Endothelial cell of umbilical vein (primary cell): Measurements from ENCODE around the gene LMO7. TPM values are rescaled to one million over a fixed set of nuclear protein-coding genes. Genes with fewer than 3 reads are reported as not detected.

Experiments used
- BruUV-seq: library from RNA; stranded (reverse); fragments of 400-500 nt; replicated peaks from 2 replicates; lab custom pipeline; 2021; lab: Mats Ljungman, UMichigan
- CTCF ChIA-PET: fragments of 300-600, 350-600 bp; sonication (Branson Sonifier 250); formaldehyde crosslinking; loops from one replicate; lab custom pipeline; 2021; ENCODE audit warnings: antibody characterized with exemption, inconsistent platforms; lab: Charles Lee
- POLR2A ChIA-PET: fragments of 300-600, 350-600 bp; sonication (Branson Sonifier 250); formaldehyde crosslinking; loops from one replicate; lab custom pipeline; 2021; ENCODE audit warnings: antibody characterized with exemption, inconsistent platforms; lab: Charles Lee
- DNase-seq: peaks from one replicate; pipeline ENCODE4 v3.0.0-alpha.2; 2011; ENCODE audit warnings: low read depth, low spot score
- FAIRE-seq: peaks from 2 replicates; lab custom pipeline; 2011; peaks lifted over from hg19 to GRCh38; lab: Jason Lieb, UNC
- H2AFZ ChIP-seq: 2 replicates; pipeline ENCODE4 v1.6.0; 2012; ENCODE audit warnings: low read depth, low read length, control low read depth, inconsistent platforms
- H3K27ac ChIP-seq: 2 replicates; pipeline ENCODE4 v1.5.1; 2011; ENCODE audit warnings: low read depth, mild to moderate bottlenecking, control low read depth, low read length, moderate library complexity; ENCODE audit not compliant: insufficient read depth
- H3K27me3 ChIP-seq, 2 experiments: 2 replicates each; pipeline versions ENCODE4 v1.6.0 to v1.6.1; 2011; ENCODE audit warnings: low read length in 2 of 2, mixed read lengths in 1 of 2; ENCODE audit not compliant: control insufficient read depth in 2 of 2, insufficient read depth in 2 of 2
- H3K36me3 ChIP-seq, 2 experiments: 2 replicates in 1 of 2; 3 replicates in 1 of 2; pipeline ENCODE4 v1.5.1; 2011; ENCODE audit warnings: low read length in 2 of 2, mild to moderate bottlenecking in 1 of 2, moderate library complexity in 1 of 2; ENCODE audit not compliant: control insufficient read depth in 2 of 2, insufficient read depth in 2 of 2; ENCODE audit errors: extremely low read depth in 1 of 2
- H3K4me1 ChIP-seq: 3 replicates; pipeline ENCODE4 v1.5.1; 2011; ENCODE audit warnings: mild to moderate bottlenecking, low read length; ENCODE audit not compliant: control insufficient read depth, insufficient read depth; ENCODE audit errors: extremely low read depth
- H3K4me2 ChIP-seq: 2 replicates; pipeline ENCODE4 v1.6.1; 2011; ENCODE audit warnings: low read length, control low read depth, mixed read lengths; ENCODE audit not compliant: insufficient read depth
- H3K4me3 ChIP-seq, 3 experiments: fragments of 200-600 bp in 1 of 3; sonication (generic), shearing (Covaris generic) in 1 of 3; replicated peaks in 1 of 3; 2 replicates each; pipeline ENCODE4 v1.5.1; 2011 to 2016; ENCODE audit warnings: control low read depth in 3 of 3, low read length in 3 of 3, mild to moderate bottlenecking in 2 of 3, inconsistent platforms in 1 of 3, low read depth in 1 of 3, moderate library complexity in 1 of 3; ENCODE audit not compliant: insufficient read depth in 1 of 3
- H3K79me2 ChIP-seq: 2 replicates; pipeline ENCODE4 v1.6.0; 2012; ENCODE audit warnings: low read length, inconsistent platforms; ENCODE audit not compliant: control insufficient read depth, insufficient read depth
- H3K9ac ChIP-seq: replicated peaks from 2 replicates; pipeline ENCODE3; 2011; ENCODE audit warnings: low read length, control low read depth; ENCODE audit not compliant: insufficient read depth; ENCODE audit errors: extremely low read depth
- H3K9me1 ChIP-seq: replicated peaks from 3 replicates; pipeline ENCODE4 v1.6.0; 2011; ENCODE audit warnings: mild to moderate bottlenecking, low read length; ENCODE audit not compliant: control insufficient read depth, insufficient read depth; ENCODE audit errors: extremely low read depth
- H3K9me3 ChIP-seq: replicated peaks from 2 replicates; pipeline ENCODE4 v1.5.1; 2012; ENCODE audit warnings: low read length, inconsistent platforms; ENCODE audit not compliant: control insufficient read depth, insufficient read depth
- H4K20me1 ChIP-seq: replicated peaks from 2 replicates; pipeline ENCODE3; 2011; ENCODE audit warnings: mild to moderate bottlenecking, low read length; ENCODE audit not compliant: control insufficient read depth, insufficient read depth; ENCODE audit errors: extremely low read depth
- CTCF ChIP-seq, 2 donors: IDR thresholded peaks; 1 replicate in 1 of 2; 2 replicates in 1 of 2; pipeline ENCODE4 v1.5.1; 2011; ENCODE audit warnings: low read length in 2 of 2, mild to moderate bottlenecking in 2 of 2, moderate library complexity in 2 of 2, control low read depth in 1 of 2, inconsistent platforms in 1 of 2, low read depth in 1 of 2; ENCODE audit not compliant: insufficient read depth in 1 of 2; ENCODE audit errors: extremely low read depth in 1 of 2
- EZH2 ChIP-seq: IDR thresholded peaks from 2 replicates; pipeline ENCODE4 v1.6.1; 2012; ENCODE audit warnings: borderline replicate concordance, low read depth, mild to moderate bottlenecking, moderate library complexity, low read length, inconsistent platforms; ENCODE audit not compliant: severe bottlenecking
- FOS ChIP-seq: IDR thresholded peaks from 2 replicates; pipeline ENCODE4 v1.6.1; 2011; ENCODE audit warnings: mild to moderate bottlenecking, low read length, moderate library complexity, borderline replicate concordance; ENCODE audit not compliant: insufficient read depth
- GATA2 ChIP-seq: IDR thresholded peaks from 2 replicates; pipeline ENCODE4 v1.7.0; 2011; ENCODE audit warnings: low read depth, mild to moderate bottlenecking, moderate library complexity, mixed read lengths, low read length; ENCODE audit not compliant: insufficient read length, insufficient read depth
- JUN ChIP-seq: IDR thresholded peaks from 2 replicates; pipeline ENCODE4 v1.6.1; 2011; ENCODE audit warnings: borderline replicate concordance, low read depth; ENCODE audit not compliant: insufficient read length, insufficient read depth
- MAX ChIP-seq: IDR thresholded peaks from 2 replicates; pipeline ENCODE4 v1.6.1; 2011; ENCODE audit not compliant: insufficient read depth, insufficient read length
- MYC ChIP-seq: IDR thresholded peaks from one replicate; pipeline ENCODE4 v1.6.1; 2011; ENCODE audit warnings: mild to moderate bottlenecking, low read depth, low read length
- POLR2A ChIP-seq: IDR thresholded peaks from 2 replicates; pipeline ENCODE4 v1.6.1; 2012; ENCODE audit warnings: low read depth, mild to moderate bottlenecking, control low read depth, low read length
- POLR2AphosphoS5 ChIP-seq: IDR thresholded peaks from 2 replicates; pipeline ENCODE4 v1.6.1; 2012; ENCODE audit warnings: low read depth, mild to moderate bottlenecking, control low read depth, low read length, moderate library complexity; ENCODE audit not compliant: insufficient read depth
- dilution Hi-C: fragments of 300-500 bp; cut with MboI; formaldehyde crosslinking; loops from one replicate; pipeline ENCODE4 v1.15.0; 2019; ENCODE audit warnings: low sequenced_read_pairs; ENCODE audit not compliant: extremely low pct_ligation_motif_present
- intact Hi-C: fragments of 100-400 bp; cut with micrococcal nuclease; formaldehyde crosslinking; loops from one replicate; pipeline ENCODE4 v1.10.0; 2022
- polyA plus RNA-seq, 4 experiments: library from polyadenylated mRNA; depleted of rRNA in 3 of 4; stranded (reverse) in 3 of 4; unstranded in 1 of 4; fragments of >200 nt; gene quantifications; 2 replicates each; pipeline versions ENCODE4 v1.2.1 to v1.2.3, GENCODE V29; 2011 to 2012; ENCODE audit warnings: missing spikeins in 1 of 4
- total RNA-seq: library from RNA; stranded (reverse); gene quantifications from 2 replicates; pipeline ENCODE4 v1.2.3, GENCODE V29; 2021

The LMO7 gene
- total and polyA plus RNA-seq, 2 donors (not counting 3 experiments of a cell fraction or from before 2014, with no cell fraction given) = 10.5 to 21.1 TPM

- intact Hi-C loops = no loop called here
- POLR2A ChIA-PET = no interaction called here
Measured at GRCh38 chr13:75811841-75812240, 175.7 kb downstream of the LMO7 start.

More at GRCh38 chr13:75811841-75812240, 175.7 kb downstream of the LMO7 start:
- TF ChIP-seq MAX (no peak), POLR2A (no peak), EZH2 (no peak), GATA2 (no peak), MYC (no peak), JUN (no peak), POLR2AphosphoS5 (no peak), CTCF (IDR thresholded peaks at IDR 0.05; ENCODE audit: extremely low read depth in 1 of 2, insufficient read depth in 1 of 2, low read depth in 1 of 2, low read length in 2 of 2) (no peak), FOS (no peak)
- Histone ChIP-seq H3K4me3 (no peak overlapping the region), H3K79me2 (no peaks in the 10 kb centered on the region), H3K36me3 (no peaks in the 10 kb centered on the region), H3K4me1 (peaks cover 7% of the 10 kb centered on the region), H3K9me1 (no peaks in the 10 kb centered on the region), H3K4me2 (no peak overlapping the region), H3K9me3 (no peaks in the 10 kb centered on the region), H3K9ac (no peak overlapping the region), H4K20me1 (no peaks in the 10 kb centered on the region), H2AFZ (no peak overlapping the region), H3K27me3 (no peaks in the 10 kb centered on the region), H3K27ac (no peak overlapping the region)
- DNase-seq (no peak), FAIRE-seq (no peak)
- CTCF ChIA-PET = interaction anchor here (0.9 to 1.2 kb wide), 2 partner anchors 50 to 116 kb away, joined by 3 read pairs; no protein-coding TSS in a partner anchor
- dilution Hi-C loops = no loop called here
- no TSS peak for BruUV-seq
